ENCODE data around the gene PCDHA13. TPM values are rescaled to one million over a fixed set of nuclear protein-coding genes. Genes with fewer than 3 reads are reported as not detected.
"Not testable (repeated sequence)": the region's sequence is repeated elsewhere in the genome, so short reads cannot be mapped to it uniquely, and the experiment has no call there.

The PCDHA13 gene, protein sequence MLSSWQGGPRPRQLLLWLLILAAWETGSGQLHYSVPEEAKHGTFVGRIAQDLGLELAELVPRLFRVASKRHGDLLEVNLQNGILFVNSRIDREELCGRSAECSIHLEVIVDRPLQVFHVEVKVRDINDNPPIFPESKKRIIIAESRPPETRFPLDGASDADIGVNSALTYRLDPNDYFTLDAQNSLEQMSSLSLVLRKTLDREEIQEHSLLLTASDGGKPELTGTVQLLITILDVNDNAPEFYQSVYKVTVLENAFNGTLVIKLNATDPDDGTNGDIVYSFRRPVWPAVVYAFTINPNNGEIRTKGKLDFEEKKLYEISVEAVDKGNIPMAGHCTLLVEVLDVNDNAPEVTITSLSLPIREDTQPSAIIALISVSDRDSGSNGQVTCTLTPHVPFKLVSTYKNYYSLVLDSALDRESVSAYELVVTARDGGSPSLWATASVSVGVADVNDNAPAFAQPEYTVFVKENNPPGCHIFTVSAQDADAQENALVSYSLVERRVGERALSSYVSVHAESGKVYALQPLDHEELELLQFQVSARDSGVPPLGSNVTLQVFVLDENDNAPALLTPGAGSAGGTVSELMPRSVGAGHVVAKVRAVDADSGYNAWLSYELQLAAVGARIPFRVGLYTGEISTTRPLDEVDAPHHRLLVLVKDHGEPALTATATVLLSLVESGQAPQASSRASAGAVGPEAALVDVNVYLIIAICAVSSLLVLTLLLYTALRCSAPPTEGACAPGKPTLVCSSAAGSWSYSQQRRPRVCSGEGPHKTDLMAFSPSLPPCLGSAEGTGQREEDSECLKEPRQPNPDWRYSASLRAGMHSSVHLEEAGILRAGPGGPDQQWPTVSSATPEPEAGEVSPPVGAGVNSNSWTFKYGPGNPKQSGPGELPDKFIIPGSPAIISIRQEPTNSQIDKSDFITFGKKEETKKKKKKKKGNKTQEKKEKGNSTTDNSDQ
- 1.6 and 2.5 TPM in 2 replicates for total RNA-seq (2014; rRNA removed; shearing (Covaris generic))

DNA sequence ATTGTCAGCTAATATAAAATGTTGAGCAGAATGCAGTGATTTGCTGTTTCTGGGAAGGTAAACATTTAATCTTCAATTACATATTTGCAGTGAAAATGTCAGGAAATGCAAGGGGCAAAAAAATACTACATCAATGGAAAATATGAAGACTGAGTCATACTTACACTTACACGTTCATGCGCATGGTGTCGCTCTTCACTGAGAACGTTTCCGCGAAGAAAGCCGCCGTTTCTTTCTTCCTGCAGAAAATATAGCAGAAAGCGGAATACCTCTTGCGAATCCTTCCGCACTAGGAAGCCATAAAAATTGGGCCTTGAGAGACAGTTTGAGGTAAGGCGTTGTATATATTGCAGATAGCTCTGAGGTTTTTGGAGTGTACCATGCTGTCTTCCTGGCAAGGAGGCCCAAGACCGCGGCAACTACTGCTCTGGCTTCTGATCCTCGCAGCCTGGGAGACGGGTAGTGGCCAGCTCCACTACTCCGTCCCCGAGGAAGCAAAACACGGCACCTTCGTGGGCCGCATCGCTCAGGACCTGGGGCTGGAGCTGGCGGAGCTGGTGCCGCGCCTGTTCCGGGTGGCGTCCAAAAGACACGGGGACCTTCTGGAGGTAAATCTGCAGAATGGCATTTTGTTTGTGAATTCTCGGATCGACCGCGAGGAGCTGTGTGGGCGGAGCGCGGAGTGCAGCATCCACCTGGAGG, at the start of gene PCDHA13:
Gene PCDHA13 (plus strand): TSS at position 236 of the 702 bp plus-strand sequence. CDS start 145 bp downstream, at position 381.
- Histone ChIP-seq H3K4me3 (ENCODE audit: insufficient read depth, low read depth, low read length) (peak within 1 kb of the TSS; percentile 34), H3K36me3 (replicated peaks; ENCODE audit: control insufficient read depth, insufficient read depth, low read length) (no peaks in the 10 kb centered on the region), H3K27me3 (ENCODE audit: control insufficient read depth, insufficient read depth, low read length) (no peaks in the 10 kb centered on the region)
- peak; percentile 28 for DNase-seq

DNA sequence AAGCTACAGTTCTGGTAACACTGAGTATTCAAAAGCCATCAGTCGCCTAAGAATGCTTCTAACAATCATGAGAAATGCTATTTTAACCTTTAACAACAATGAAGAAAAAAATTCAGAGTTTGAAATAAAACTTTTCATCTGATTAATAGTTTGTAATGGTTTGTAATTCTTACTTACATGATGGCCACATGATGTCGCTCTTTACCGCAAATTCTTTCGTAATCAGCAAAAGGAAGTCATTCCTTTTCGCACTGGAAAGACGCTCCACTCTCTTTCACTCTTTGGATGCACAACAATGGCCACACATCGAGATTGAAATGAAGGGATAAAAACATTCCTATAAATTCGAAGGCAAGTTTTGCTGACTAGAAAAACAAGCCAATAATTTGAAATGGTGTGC, 47.9 kb upstream of the PCDHA13 start, which contains the start of gene PCDHA7:
Gene PCDHA7 (plus strand): TSS at position 277 of the 400 bp plus-strand sequence. CDS start 115 bp downstream, at position 392.
- DNase-seq = no peak
- peak within 1 kb of the TSS; percentile 5; the same call in 1 of the 2 replicates for H3K4me3 ChIP-seq (ENCODE audit: insufficient read depth, low read depth, low read length)

DNA sequence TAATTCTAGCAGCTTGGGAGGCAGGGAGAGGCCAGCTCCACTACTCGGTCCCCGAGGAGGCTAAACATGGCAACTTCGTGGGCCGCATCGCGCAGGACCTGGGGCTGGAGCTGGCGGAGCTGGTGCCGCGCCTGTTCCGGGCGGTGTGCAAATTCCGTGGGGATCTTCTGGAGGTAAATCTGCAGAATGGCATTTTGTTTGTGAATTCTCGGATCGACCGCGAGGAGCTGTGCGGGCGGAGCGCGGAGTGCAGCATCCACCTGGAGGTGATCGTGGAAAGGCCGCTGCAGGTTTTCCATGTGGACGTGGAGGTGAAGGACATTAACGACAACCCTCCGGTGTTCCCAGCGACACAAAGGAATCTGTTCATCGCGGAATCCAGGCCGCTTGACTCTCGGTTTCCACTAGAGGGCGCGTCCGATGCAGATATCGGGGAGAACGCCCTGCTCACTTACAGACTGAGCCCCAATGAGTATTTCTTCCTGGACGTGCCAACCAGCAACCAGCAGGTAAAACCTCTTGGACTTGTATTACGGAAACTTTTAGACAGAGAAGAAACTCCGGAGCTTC, 47.4 kb upstream of the PCDHA13 start:
- H3K27me3 ChIP-seq (ENCODE audit: control insufficient read depth, insufficient read depth, low read length); DNase-seq; H3K36me3 ChIP-seq (replicated peaks; ENCODE audit: control insufficient read depth, insufficient read depth, low read length): not testable (repeated sequence)
- peak overlapping the region; percentile 5; the same call in 1 of the 2 replicates for H3K4me3 ChIP-seq (ENCODE audit: insufficient read depth, low read depth, low read length)

More for the DNA sequence above, 47.9 kb upstream of the PCDHA13 start, which contains the start of gene PCDHA7:
- Histone ChIP-seq H3K27me3 (ENCODE audit: control insufficient read depth, insufficient read depth, low read length) (no peaks in the 10 kb centered on the region), H3K36me3 (replicated peaks; ENCODE audit: control insufficient read depth, insufficient read depth, low read length) (no peaks in the 10 kb centered on the region)

DNA sequence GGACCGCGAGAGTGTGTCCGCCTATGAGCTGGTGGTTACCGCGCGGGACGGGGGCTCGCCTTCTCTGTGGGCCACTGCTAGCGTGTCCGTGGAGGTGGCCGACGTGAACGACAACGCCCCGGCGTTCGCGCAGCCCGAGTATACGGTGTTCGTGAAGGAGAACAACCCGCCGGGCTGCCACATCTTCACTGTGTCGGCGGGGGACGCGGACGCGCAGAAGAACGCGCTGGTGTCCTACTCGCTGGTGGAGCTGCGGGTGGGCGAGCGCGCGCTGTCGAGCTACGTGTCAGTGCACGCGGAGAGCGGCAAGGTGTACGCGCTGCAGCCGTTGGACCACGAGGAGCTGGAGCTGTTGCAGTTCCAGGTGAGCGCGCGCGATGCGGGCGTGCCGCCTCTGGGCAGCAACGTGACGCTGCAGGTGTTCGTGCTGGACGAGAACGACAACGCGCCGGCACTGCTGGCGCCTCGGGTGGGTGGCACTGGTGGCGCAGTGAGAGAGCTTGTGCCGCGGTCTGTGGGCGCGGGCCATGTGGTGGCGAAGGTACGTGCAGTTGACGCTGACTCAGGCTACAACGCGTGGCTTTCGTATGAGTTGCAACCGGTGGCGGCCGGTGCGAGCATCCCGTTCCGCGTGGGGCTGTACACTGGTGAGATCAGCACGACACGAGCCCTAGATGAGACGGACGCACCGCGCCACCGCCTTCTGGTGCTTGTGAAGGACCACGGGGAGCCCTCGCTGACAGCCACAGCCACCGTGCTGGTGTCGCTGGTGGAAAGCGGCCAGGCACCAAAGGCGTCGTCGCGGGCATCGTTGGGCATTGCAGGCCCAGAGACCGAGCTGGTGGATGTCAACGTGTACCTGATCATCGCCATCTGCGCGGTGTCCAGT, 46.1 kb upstream of the PCDHA13 start:
- H3K27me3 ChIP-seq (ENCODE audit: control insufficient read depth, insufficient read depth, low read length) = no peaks in the 10 kb centered on the region
- no peak overlapping the region for H3K4me3 ChIP-seq (ENCODE audit: insufficient read depth, low read depth, low read length)
- no peaks in the 10 kb centered on the region for H3K36me3 ChIP-seq (replicated peaks; ENCODE audit: control insufficient read depth, insufficient read depth, low read length)
- no peak for DNase-seq

DNA sequence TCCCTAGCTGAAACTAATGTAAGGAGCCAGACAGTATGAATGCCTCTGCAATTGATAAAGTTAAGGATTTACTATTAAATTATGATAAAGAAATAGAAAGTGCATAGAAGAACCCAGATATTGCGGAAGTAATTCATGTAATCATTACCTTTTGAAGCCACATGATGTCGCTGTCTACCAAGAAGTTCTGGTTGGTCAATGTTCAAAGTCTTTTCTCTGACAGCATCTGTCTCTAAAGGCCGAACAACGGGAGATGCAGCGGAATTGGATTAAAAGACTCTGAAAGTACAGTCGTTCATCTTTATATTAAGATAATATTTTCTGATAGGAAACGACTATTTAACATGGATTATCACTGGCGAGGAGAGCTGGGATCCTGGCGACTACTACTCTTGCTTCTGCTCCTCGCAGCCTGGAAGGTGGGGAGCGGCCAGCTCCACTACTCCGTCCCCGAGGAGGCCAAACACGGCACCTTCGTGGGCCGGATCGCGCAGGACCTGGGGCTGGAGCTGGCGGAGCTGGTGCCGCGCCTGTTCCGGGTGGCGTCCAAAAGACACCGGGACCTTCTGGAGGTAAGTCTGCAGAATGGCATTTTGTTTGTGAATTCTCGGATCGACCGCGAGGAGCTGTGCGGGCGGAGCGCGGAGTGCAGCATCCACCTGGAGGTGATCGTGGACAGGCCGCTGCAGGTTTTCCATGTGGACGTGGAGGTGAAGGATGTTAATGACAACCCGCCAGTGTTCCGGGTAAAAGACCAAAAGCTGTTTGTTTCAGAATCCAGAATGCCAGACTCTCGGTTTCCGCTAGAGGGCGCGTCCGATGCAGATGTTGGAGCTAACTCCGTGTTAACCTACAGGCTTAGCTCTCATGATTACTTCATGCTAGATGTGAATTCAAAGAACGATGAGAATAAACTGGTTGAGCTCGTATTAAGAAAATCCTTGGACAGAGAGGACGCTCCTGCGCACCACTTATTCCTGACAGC, 40.7 kb upstream of the PCDHA13 start, which contains the start of gene PCDHA8:
Gene PCDHA8 (plus strand): TSS at position 210 of the 985 bp plus-strand sequence. CDS start 135 bp downstream, at position 345.
- Histone ChIP-seq H3K4me3 (ENCODE audit: insufficient read depth, low read depth, low read length) (no peak within 1 kb of the TSS; the same call in 1 of the 2 replicates), H3K36me3 (replicated peaks; ENCODE audit: control insufficient read depth, insufficient read depth, low read length) (no peaks in the 10 kb centered on the region), H3K27me3 (ENCODE audit: control insufficient read depth, insufficient read depth, low read length) (no peaks in the 10 kb centered on the region)
- DNase-seq = peak; percentile 78

DNA sequence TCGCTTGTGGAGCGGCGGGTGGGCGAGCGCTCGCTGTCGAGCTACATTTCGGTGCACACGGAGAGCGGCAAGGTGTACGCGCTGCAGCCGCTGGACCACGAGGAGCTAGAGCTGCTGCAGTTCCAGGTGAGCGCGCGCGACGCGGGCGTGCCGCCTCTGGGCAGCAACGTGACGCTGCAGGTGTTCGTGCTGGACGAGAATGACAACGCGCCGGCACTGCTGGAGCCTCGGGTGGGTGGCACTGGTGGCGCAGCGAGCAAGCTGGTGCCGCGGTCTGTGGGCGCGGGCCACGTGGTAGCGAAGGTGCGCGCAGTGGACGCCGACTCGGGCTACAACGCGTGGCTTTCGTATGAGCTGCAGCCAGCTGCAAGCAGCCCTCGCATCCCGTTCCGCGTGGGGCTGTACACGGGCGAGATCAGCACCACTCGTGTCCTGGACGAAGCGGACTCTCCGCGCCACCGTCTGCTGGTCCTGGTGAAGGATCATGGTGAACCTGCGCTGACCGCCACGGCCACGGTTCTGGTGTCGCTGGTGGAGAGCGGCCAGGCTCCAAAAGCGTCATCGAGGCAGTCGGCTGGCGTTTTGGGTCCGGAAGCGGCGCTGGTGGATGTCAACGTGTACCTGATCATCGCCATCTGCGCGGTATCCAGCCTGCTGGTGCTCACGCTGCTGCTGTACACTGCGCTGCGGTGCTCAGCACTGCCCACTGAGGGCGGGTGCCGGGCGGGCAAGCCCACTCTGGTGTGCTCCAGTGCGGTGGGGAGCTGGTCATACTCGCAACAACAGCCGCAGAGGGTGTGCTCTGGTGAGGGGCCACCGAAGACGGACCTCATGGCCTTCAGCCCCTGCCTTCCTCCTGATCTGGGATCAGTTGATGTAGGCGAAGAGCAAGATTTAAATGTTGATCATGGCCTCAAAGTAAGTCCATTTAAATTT, 38.9 kb upstream of the PCDHA13 start:
- DNase-seq = no peak

DNA sequence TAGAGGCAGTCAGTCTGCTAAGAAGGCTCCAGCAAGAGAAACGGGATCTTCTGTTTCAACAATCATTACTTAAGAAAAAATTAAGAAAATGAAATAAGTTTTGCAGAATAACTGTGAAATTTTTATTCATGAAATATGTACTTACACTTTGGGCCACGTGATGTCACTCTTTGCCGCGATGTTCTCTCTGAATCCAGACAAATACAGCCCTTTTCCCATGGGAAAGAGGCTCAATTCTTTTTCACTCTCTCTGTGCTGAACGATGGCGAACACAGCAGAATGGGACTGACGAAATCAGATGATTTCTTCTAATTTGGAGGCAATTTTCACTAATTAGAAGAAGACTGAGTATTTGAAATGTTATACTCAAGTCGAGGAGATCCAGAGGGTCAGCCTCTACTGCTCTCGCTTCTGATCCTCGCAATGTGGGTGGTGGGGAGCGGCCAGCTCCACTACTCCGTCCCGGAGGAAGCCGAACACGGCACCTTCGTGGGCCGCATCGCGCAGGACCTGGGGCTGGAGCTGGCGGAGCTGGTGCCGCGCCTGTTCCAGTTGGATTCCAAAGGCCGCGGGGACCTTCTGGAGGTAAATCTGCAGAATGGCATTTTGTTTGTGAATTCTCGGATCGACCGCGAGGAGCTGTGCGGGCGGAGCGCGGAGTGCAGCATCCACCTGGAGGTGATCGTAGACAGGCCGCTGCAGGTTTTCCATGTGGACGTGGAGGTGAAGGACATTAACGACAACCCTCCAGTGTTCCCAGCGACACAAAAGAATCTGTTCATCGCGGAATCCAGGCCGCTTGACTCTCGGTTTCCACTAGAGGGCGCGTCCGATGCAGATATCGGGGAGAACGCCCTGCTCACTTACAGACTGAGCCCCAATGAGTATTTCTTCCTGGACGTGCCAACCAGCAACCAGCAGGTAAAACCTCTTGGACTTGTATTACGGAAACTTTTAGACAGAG, 33.5 kb upstream of the PCDHA13 start, which contains the start of gene PCDHA9:
Gene PCDHA9 (plus strand): TSS at position 244 of the 964 bp plus-strand sequence. CDS start 114 bp downstream, at position 358.
- not testable (repeated sequence) for DNase-seq; H3K36me3 ChIP-seq (replicated peaks; ENCODE audit: control insufficient read depth, insufficient read depth, low read length); H3K27me3 ChIP-seq (ENCODE audit: control insufficient read depth, insufficient read depth, low read length)
- H3K4me3 ChIP-seq (ENCODE audit: insufficient read depth, low read depth, low read length) = peak within 1 kb of the TSS; percentile 1; the same call in 1 of the 2 replicates

More for the DNA sequence above, 38.9 kb upstream of the PCDHA13 start:
- H3K36me3 ChIP-seq (replicated peaks; ENCODE audit: control insufficient read depth, insufficient read depth, low read length) = no peaks in the 10 kb centered on the region
- no peak overlapping the region for H3K4me3 ChIP-seq (ENCODE audit: insufficient read depth, low read depth, low read length)
- H3K27me3 ChIP-seq (ENCODE audit: control insufficient read depth, insufficient read depth, low read length) = no peaks in the 10 kb centered on the region

DNA sequence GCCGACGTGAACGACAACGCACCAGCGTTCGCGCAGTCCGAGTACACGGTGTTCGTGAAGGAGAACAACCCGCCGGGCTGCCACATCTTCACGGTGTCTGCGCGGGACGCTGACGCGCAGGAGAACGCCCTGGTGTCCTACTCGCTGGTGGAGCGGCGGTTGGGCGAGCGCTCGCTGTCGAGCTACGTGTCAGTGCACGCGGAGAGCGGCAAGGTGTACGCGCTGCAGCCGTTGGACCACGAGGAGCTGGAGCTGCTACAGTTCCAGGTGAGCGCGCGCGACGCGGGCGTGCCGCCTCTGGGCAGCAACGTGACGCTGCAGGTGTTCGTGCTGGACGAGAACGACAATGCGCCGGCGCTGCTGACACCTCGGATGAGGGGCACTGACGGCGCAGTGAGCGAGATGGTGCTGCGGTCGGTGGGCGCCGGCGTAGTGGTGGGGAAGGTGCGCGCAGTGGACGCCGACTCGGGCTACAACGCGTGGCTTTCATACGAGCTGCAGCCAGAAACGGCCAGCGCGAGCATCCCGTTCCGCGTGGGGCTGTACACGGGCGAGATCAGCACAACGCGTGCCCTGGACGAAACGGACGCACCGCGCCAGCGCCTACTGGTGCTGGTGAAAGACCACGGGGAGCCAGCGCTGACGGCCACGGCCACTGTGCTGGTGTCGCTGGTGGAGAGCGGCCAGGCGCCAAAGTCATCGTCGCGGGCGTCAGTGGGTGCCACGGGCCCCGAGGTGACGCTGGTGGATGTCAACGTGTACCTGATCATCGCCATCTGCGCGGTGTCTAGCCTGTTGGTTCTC, 31.9 kb upstream of the PCDHA13 start:
- H3K27me3 ChIP-seq (ENCODE audit: control insufficient read depth, insufficient read depth, low read length); H3K4me3 ChIP-seq (ENCODE audit: insufficient read depth, low read depth, low read length); H3K36me3 ChIP-seq (replicated peaks; ENCODE audit: control insufficient read depth, insufficient read depth, low read length); DNase-seq: not testable (repeated sequence)

DNA sequence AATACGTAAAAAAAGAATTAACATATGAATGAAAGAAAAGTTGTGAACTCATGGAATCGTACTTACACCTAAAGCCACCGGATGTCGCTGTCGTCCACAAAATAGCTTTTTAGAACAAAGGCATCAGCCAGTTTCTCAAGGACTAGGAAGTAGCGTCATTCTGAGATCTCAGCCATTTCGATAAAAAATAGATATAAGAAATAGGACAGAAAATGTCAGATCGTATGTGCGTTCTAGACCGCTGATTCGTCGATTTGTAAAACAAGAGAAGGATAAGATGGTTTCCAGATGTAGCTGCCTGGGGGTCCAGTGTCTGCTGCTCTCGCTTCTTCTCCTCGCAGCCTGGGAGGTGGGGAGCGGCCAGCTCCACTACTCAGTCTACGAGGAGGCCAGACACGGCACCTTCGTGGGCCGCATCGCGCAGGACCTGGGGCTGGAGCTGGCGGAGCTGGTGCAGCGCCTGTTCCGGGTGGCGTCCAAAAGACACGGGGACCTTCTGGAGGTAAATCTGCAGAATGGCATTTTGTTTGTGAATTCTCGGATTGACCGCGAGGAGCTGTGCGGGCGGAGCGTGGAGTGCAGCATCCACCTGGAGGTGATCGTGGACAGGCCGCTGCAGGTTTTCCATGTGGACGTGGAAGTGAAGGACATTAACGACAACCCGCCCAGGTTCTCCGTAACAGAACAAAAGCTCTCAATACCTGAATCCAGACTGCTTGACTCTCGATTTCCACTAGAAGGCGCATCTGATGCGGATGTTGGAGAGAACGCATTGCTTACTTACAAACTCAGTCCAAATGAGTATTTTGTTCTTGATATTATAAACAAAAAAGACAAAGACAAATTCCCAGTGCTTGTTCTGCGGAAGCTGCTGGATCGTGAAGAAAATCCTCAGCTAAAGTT, 25.9 kb upstream of the PCDHA13 start, which contains the start of gene PCDHA10:
Gene PCDHA10 (plus strand): TSS at position 126 of the 903 bp plus-strand sequence. CDS start 152 bp downstream, at position 278.
- peak; percentile 75 for DNase-seq
- H3K4me3 ChIP-seq (ENCODE audit: insufficient read depth, low read depth, low read length) = peak within 1 kb of the TSS; percentile 41; the same call in 1 of the 2 replicates
- H3K36me3 ChIP-seq (replicated peaks; ENCODE audit: control insufficient read depth, insufficient read depth, low read length) = no peaks in the 10 kb centered on the region
- H3K27me3 ChIP-seq (ENCODE audit: control insufficient read depth, insufficient read depth, low read length) = no peaks in the 10 kb centered on the region
